ENCODE data around the gene ARMH3.

The ARMH3 gene

DNA sequence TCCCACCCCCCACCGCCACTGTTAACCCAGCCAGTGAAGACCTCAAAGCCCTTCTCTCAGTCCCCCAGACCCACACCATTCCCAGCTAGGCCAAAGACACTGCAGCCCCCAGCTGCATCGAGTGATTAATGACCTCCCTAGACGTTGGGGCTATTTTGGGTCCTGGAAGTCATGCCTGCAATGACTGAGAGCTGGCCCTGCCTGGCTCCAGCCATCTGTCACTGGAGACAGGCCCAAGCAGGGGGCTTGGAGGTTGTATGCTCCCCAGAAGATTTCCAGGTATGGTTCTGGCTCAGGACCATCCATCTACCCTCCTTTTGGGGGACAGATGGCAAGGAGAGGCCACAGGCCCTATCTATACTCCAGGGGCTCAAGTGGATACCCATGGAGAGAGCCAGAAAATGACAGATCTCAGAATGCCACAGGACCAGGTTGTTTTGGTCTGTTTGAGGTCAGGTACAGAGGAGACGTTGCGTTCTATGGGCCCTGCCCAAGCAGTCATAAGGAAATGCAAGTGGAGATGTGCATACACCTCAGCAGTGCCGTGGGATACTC, 217.5 kb downstream of the ARMH3 start:
- DNase-seq, result no peak
- no peaks in the 10 kb centered on the region for H3K27me3 ChIP-seq (replicated peaks)
- H3K4me3 ChIP-seq (ENCODE audit: low read depth, low read length), result no peak overlapping the region
- in situ Hi-C loops (cut with HindIII; ENCODE audit: low pct_ligation_motif_present, low sequenced_read_pairs), result no loop called here
- no peak for TF ChIP-seq CTCF (IDR thresholded peaks at IDR 0.05; ENCODE audit: low read depth, low read length, missing control alignments)
- no peak overlapping the region for H3K27ac ChIP-seq
- no peaks in the 10 kb centered on the region for H3K36me3 ChIP-seq (replicated peaks)

GRCh38 chr10:101837748-101838147, 218.2 kb downstream of the ARMH3 start:
- no peak overlapping the region for H3K4me3 ChIP-seq (ENCODE audit: low read depth, low read length)
- H3K36me3 ChIP-seq (replicated peaks), result no peaks in the 10 kb centered on the region
- no peak for TF ChIP-seq CTCF (IDR thresholded peaks at IDR 0.05; ENCODE audit: low read depth, low read length, missing control alignments)
- in situ Hi-C loops (cut with HindIII; ENCODE audit: low pct_ligation_motif_present, low sequenced_read_pairs), result no loop called here
- H3K27ac ChIP-seq, result no peak overlapping the region
- no peak for DNase-seq
- no peaks in the 10 kb centered on the region for H3K27me3 ChIP-seq (replicated peaks)

- no peak overlapping the region for H3K4me3 ChIP-seq (ENCODE audit: low read depth, low read length)
- no peak overlapping the region for H3K27ac ChIP-seq
- no peaks in the 10 kb centered on the region for H3K36me3 ChIP-seq (replicated peaks)
- TF ChIP-seq CTCF (IDR thresholded peaks at IDR 0.05; ENCODE audit: low read depth, low read length, missing control alignments), result no peak
- no peaks in the 10 kb centered on the region for H3K27me3 ChIP-seq (replicated peaks)
- in situ Hi-C loops (cut with HindIII; ENCODE audit: low pct_ligation_motif_present, low sequenced_read_pairs), result no loop called here
- DNase-seq, result no peak
These were observed 220.6 kb downstream of the ARMH3 start for GRCh38 chr10:101835362-101835761.

DNA sequence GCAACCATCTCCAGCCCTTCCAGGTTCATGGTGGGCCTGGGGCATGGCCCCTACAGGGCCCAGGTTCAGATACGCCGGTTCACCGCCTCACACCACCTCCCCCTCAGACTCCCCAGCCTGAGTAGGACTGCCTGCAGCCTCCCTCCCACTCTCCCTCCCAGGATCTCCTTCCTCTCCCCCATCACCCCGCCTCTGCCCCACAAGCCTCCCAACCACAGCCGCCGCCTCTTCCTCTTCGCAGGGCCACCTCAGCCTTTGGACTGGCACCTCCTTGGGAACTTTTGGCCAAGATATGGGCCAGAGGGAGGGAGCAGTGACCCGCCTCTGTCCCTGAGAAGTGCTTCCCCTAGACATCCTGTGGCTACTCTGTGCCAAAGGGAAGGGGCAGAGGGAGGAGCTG, 221.6 kb downstream of the ARMH3 start:
- Histone ChIP-seq H3K4me3 (ENCODE audit: low read depth, low read length) (no peak overlapping the region), H3K36me3 (replicated peaks) (no peaks in the 10 kb centered on the region), H3K27ac (no peak overlapping the region), H3K27me3 (replicated peaks) (no peaks in the 10 kb centered on the region)
- in situ Hi-C loops (cut with HindIII; ENCODE audit: low pct_ligation_motif_present, low sequenced_read_pairs), result no loop called here
- DNase-seq, result no peak
- TF ChIP-seq CTCF (IDR thresholded peaks at IDR 0.05; ENCODE audit: low read depth, low read length, missing control alignments), result no peak

- no peak for DNase-seq
- no peaks in the 10 kb centered on the region for H3K27me3 ChIP-seq (replicated peaks)
- TF ChIP-seq CTCF (IDR thresholded peaks at IDR 0.05; ENCODE audit: low read depth, low read length, missing control alignments), result no peak
- in situ Hi-C loops (cut with HindIII; ENCODE audit: low pct_ligation_motif_present, low sequenced_read_pairs), result no loop called here
- H3K4me3 ChIP-seq (ENCODE audit: low read depth, low read length), result no peak overlapping the region
- H3K36me3 ChIP-seq (replicated peaks), result no peaks in the 10 kb centered on the region
- H3K27ac ChIP-seq, result no peak overlapping the region
These were observed 222.5 kb downstream of the ARMH3 start for GRCh38 chr10:101833466-101833865.

DNA sequence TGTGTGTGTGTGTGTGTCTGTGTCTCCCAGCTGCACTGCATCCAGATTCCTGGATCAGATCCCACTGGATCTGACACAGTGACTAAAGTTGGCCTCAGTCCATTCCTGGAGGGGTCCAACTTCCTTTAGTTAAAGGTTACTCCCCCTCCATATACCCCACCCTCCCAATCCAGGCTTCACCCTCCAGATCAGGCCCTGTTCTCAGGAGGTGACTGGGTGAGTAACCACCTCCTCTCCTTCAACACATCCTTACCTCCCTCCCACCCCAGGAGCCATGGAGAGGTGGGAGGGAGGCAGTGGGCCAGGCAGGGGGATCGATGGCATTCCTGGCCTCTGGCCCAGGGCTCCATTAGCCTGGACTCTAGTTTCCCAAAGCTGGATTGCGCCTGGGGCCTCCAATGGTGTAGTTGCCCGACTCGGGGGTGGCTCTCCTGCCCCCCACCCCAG, 223.6 kb downstream of the ARMH3 start:
- DNase-seq, result no peak
- H3K36me3 ChIP-seq (replicated peaks), result no peaks in the 10 kb centered on the region
- TF ChIP-seq CTCF (IDR thresholded peaks at IDR 0.05; ENCODE audit: low read depth, low read length, missing control alignments), result no peak
- H3K27ac ChIP-seq, result no peak overlapping the region
- no peak overlapping the region for H3K4me3 ChIP-seq (ENCODE audit: low read depth, low read length)
- no peaks in the 10 kb centered on the region for H3K27me3 ChIP-seq (replicated peaks)
- in situ Hi-C loops (cut with HindIII; ENCODE audit: low pct_ligation_motif_present, low sequenced_read_pairs), result no loop called here
